ENCODE measurements around the gene SLC5A1.

Gene SLC5A1

GRCh38 chr22:32067613-32068012 lies 24.6 kb downstream of the SLC5A1 start:
- H3K27me3 Mint-ChIP-seq, result peaks cover 2% of the 10 kb centered on the region
- H3K36me3 Mint-ChIP-seq, result no peaks in the 10 kb centered on the region
- H3K27ac Mint-ChIP-seq, result no peak overlapping the region
- no peak overlapping the region for H3K4me3 Mint-ChIP-seq
- H3K9me3 Mint-ChIP-seq (ENCODE audit: low read depth), result no peaks in the 10 kb centered on the region
- H3K4me1 Mint-ChIP-seq (ENCODE audit: low read depth), result no peaks in the 10 kb centered on the region

GRCh38 chr22:32069579-32070372 lies 26.7 kb downstream of the SLC5A1 start:
- no peaks in the 10 kb centered on the region for H3K36me3 Mint-ChIP-seq
- no peak overlapping the region for H3K4me3 Mint-ChIP-seq
- H3K9me3 Mint-ChIP-seq (ENCODE audit: low read depth), result no peaks in the 10 kb centered on the region
- H3K27ac Mint-ChIP-seq, result no peak overlapping the region
- H3K4me1 Mint-ChIP-seq (ENCODE audit: low read depth), result no peaks in the 10 kb centered on the region
- H3K27me3 Mint-ChIP-seq, result peaks cover 1% of the 10 kb centered on the region

GRCh38 chr22:32073262-32073661 lies 30.2 kb downstream of the SLC5A1 start:
- Mint-ChIP-seq H3K27me3 (peaks cover 9% of the 10 kb centered on the region), H3K4me1 (ENCODE audit: low read depth) (no peaks in the 10 kb centered on the region), H3K27ac (no peak overlapping the region), H3K36me3 (no peaks in the 10 kb centered on the region), H3K4me3 (no peak overlapping the region), H3K9me3 (ENCODE audit: low read depth) (no peaks in the 10 kb centered on the region)

GRCh38 chr22:32073823-32074380 lies 30.8 kb downstream of the SLC5A1 start:
- no peak overlapping the region for H3K27ac Mint-ChIP-seq
- no peak overlapping the region for H3K4me3 Mint-ChIP-seq
- no peaks in the 10 kb centered on the region for H3K36me3 Mint-ChIP-seq
- H3K4me1 Mint-ChIP-seq (ENCODE audit: low read depth), result no peaks in the 10 kb centered on the region
- H3K27me3 Mint-ChIP-seq, result peaks cover 9% of the 10 kb centered on the region
- no peaks in the 10 kb centered on the region for H3K9me3 Mint-ChIP-seq (ENCODE audit: low read depth)

DNA sequence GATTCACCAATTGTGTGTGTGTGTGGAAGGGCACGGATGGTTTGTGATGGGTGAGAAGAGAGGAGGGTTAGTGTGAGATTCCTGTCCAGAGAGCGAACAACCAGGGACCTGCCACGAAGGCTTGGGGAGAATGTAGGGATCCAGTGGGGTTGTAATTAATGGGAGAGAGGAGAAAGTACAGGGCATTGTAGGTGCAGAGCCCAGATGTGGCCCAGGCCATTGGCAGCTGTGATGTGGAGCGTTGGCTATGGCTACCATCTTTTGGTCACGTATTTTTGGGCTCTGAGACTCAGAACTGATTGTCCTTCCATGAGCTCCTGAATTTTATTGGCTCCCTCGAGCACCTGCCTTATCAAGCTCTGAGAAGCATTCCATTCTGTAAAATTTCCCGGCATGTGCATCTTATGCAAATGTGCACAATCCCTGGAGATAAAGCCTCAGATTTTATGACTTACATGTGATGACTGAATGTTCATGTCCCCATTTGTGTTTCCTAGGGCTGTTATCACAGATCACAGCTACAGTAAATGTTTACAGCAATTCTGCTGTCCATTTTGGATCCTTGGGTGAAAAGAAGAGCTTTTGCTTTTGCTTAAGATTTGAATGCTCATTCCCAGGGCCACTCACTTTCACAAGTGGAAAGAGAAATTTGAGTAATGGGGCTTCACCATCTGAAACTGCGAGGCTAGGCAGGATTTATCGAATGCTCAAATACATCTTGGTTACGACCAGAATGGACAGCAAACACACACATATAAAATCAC lies 33.1 kb downstream of the SLC5A1 start:
- H3K4me1 Mint-ChIP-seq (ENCODE audit: low read depth), result no peaks in the 10 kb centered on the region
- no peak overlapping the region for H3K4me3 Mint-ChIP-seq
- H3K9me3 Mint-ChIP-seq (ENCODE audit: low read depth), result no peaks in the 10 kb centered on the region
- peaks cover 10% of the 10 kb centered on the region for H3K27me3 Mint-ChIP-seq
- no peaks in the 10 kb centered on the region for H3K36me3 Mint-ChIP-seq
- no peak overlapping the region for H3K27ac Mint-ChIP-seq

DNA sequence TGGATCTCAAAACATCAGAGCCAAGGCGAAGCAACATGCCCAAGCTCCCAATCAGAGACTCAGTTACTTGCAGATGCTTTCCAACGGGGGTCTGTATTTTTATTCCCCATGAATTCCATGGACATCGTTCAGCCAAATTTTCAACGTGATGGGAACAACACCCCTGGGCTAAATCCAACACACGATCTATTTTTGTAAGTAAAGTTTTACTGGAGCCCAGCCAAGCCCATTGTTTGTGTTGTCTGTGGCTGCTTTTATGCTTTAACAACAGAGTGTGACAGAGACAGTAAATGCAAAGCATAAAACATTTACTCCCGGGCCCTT lies 33.7 kb downstream of the SLC5A1 start:
- no peaks in the 10 kb centered on the region for H3K4me1 Mint-ChIP-seq (ENCODE audit: low read depth)
- H3K27me3 Mint-ChIP-seq, result peaks cover 10% of the 10 kb centered on the region
- H3K4me3 Mint-ChIP-seq, result no peak overlapping the region
- H3K36me3 Mint-ChIP-seq, result no peaks in the 10 kb centered on the region
- no peak overlapping the region for H3K27ac Mint-ChIP-seq
- H3K9me3 Mint-ChIP-seq (ENCODE audit: low read depth), result no peaks in the 10 kb centered on the region

GRCh38 chr22:32077151-32077550 lies 34.1 kb downstream of the SLC5A1 start:
- Mint-ChIP-seq H3K4me1 (ENCODE audit: low read depth) (no peaks in the 10 kb centered on the region), H3K9me3 (ENCODE audit: low read depth) (no peaks in the 10 kb centered on the region), H3K27ac (no peak overlapping the region), H3K27me3 (peaks cover 12% of the 10 kb centered on the region), H3K36me3 (no peaks in the 10 kb centered on the region), H3K4me3 (no peak overlapping the region)

- peaks cover 10% of the 10 kb centered on the region for H3K27me3 Mint-ChIP-seq
- no peak overlapping the region for H3K27ac Mint-ChIP-seq
- no peaks in the 10 kb centered on the region for H3K4me1 Mint-ChIP-seq (ENCODE audit: low read depth)
- no peaks in the 10 kb centered on the region for H3K9me3 Mint-ChIP-seq (ENCODE audit: low read depth)
- H3K36me3 Mint-ChIP-seq, result no peaks in the 10 kb centered on the region
- H3K4me3 Mint-ChIP-seq, result no peak overlapping the region
Measured at GRCh38 chr22:32079130-32080089, 36.3 kb downstream of the SLC5A1 start.

GRCh38 chr22:32080904-32081303 lies 37.8 kb downstream of the SLC5A1 start:
- Mint-ChIP-seq H3K9me3 (ENCODE audit: low read depth) (no peaks in the 10 kb centered on the region), H3K36me3 (no peaks in the 10 kb centered on the region), H3K27me3 (peaks cover 3% of the 10 kb centered on the region), H3K27ac (no peak overlapping the region), H3K4me3 (no peak overlapping the region), H3K4me1 (ENCODE audit: low read depth) (no peaks in the 10 kb centered on the region)

- Mint-ChIP-seq H3K4me1 (ENCODE audit: low read depth) (no peaks in the 10 kb centered on the region), H3K4me3 (no peak overlapping the region), H3K36me3 (no peaks in the 10 kb centered on the region), H3K27me3 (peaks cover 8% of the 10 kb centered on the region), H3K9me3 (ENCODE audit: low read depth) (no peaks in the 10 kb centered on the region), H3K27ac (no peak overlapping the region)
Measured at GRCh38 chr22:32082331-32082730, 39.3 kb downstream of the SLC5A1 start.

DNA sequence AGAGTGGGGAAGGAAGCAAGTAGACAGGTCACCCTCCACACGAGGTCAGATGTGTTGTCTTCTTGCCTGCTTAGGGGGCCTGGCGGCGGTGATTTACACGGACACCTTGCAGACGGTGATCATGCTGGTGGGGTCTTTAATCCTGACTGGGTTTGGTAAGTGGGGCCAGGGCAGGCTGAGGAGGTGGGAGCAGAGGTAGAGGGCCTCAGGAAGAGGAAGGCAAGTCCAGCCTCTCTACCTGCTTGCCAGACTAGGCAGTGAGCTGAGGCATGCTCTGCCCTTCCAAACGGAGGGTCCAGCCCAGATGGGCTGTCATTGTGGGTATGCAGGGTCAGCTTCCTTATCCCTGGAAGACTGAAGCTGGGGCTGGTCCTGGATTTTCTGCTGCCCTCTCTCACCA lies 39.9 kb downstream of the SLC5A1 start:
- Mint-ChIP-seq H3K27me3 (peaks cover 8% of the 10 kb centered on the region), H3K9me3 (ENCODE audit: low read depth) (no peaks in the 10 kb centered on the region), H3K36me3 (no peaks in the 10 kb centered on the region), H3K4me3 (no peak overlapping the region), H3K4me1 (ENCODE audit: low read depth) (no peaks in the 10 kb centered on the region), H3K27ac (no peak overlapping the region)

DNA sequence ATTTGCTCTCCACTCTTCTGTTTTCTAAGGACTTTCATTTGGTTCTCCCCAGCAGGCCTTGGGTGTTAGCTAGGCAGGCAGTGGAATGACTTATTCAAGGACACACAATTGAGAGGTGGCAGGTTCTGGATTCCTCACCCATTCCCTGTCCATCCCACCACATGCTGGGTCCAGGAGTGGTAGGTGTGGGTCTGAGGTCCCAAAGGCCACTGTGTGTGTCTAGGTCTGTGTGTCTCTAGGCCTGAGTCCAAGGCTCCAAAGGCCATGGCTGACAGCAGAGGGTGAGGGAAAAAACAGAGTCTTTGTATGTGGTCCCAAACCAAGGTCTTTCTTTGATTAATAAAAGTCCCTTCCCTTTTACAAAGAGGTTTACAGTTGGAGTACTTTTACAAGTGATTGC lies 40.8 kb downstream of the SLC5A1 start:
- peaks cover 8% of the 10 kb centered on the region for H3K27me3 Mint-ChIP-seq
- H3K4me1 Mint-ChIP-seq (ENCODE audit: low read depth), result no peaks in the 10 kb centered on the region
- H3K4me3 Mint-ChIP-seq, result no peak overlapping the region
- H3K27ac Mint-ChIP-seq, result no peak overlapping the region
- H3K9me3 Mint-ChIP-seq (ENCODE audit: low read depth), result no peaks in the 10 kb centered on the region
- H3K36me3 Mint-ChIP-seq, result no peaks in the 10 kb centered on the region

- no peak overlapping the region for H3K4me3 Mint-ChIP-seq
- H3K27me3 Mint-ChIP-seq, result peaks cover 5% of the 10 kb centered on the region
- H3K4me1 Mint-ChIP-seq (ENCODE audit: low read depth), result no peaks in the 10 kb centered on the region
- H3K36me3 Mint-ChIP-seq, result no peaks in the 10 kb centered on the region
- H3K27ac Mint-ChIP-seq, result no peak overlapping the region
- H3K9me3 Mint-ChIP-seq (ENCODE audit: low read depth), result no peaks in the 10 kb centered on the region
Measured at GRCh38 chr22:32088084-32088483, 45.0 kb downstream of the SLC5A1 start.

GRCh38 chr22:32097018-32097417 lies 54.0 kb downstream of the SLC5A1 start:
- Mint-ChIP-seq H3K4me3 (no peak overlapping the region), H3K36me3 (no peaks in the 10 kb centered on the region), H3K4me1 (ENCODE audit: low read depth) (peaks cover 13% of the 10 kb centered on the region)

More at GRCh38 chr22:32097018-32097417, 54.0 kb downstream of the SLC5A1 start:
- Mint-ChIP-seq H3K27ac (no peak overlapping the region), H3K27me3 (peaks cover 4% of the 10 kb centered on the region), H3K9me3 (ENCODE audit: low read depth) (no peaks in the 10 kb centered on the region)
